ENCODE results near the gene OPRM1.

OPRM1 gene

GRCh38 chr6:154252678-154253077 is 213.6 kb downstream of the OPRM1 start:
- Histone ChIP-seq H3K4me2 (ENCODE audit: low read length) (no peak overlapping the region), H3K36me3 (ENCODE audit: control insufficient read depth, low read length) (no peaks in the 10 kb centered on the region), H3K4me3 (ENCODE audit: low read length) (no peak overlapping the region), H3K27me3 (ENCODE audit: control insufficient read depth, low read length) (no peaks in the 10 kb centered on the region), H3K27ac (ENCODE audit: low read depth, low read length) (no peak overlapping the region), H3K9me3 (ENCODE audit: control insufficient read depth, insufficient read depth, low read length) (no peaks in the 10 kb centered on the region), H3K79me2 (ENCODE audit: control insufficient read depth, low read length) (no peaks in the 10 kb centered on the region), H3K4me1 (ENCODE audit: control insufficient read depth, low read length) (peaks cover 25% of the 10 kb centered on the region), H3F3A (ENCODE audit: control insufficient read depth, insufficient read depth) (no peaks in the 10 kb centered on the region), H3K9me2 (replicated peaks; ENCODE audit: control insufficient read depth, low read length) (no peaks in the 10 kb centered on the region), H4K20me1 (ENCODE audit: control insufficient read depth, insufficient read depth, low read depth, low read length) (no peaks in the 10 kb centered on the region)
- TF ChIP-seq CTCF (IDR thresholded peaks at IDR 0.05; ENCODE audit: low read depth, low read length, poor library complexity, severe bottlenecking) (no peak), EZH2phosphoT487 (IDR thresholded peaks at IDR 0.05; ENCODE audit: borderline replicate concordance, low read length) (no peak)

DNA sequence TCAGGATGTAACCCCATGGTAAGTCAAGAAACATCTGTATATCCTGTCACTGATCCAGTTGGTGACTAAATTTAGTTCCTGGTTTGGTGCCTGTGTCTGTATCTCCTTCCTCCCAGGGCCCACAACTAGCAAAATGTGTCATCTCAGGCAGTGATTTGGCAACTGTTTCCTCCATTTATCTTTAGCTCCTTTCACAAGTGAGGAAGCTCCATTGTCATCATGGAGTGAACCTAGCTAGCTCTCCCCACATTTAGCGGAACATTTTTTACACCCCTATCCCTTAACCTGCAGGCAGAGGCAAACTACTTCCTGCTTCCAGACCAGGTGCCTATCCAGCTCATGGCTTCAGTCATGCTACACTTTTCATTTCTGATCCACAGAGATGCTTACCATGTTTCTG is 218.0 kb downstream of the OPRM1 start:
- no peaks in the 10 kb centered on the region for H3K9me2 ChIP-seq (replicated peaks; ENCODE audit: control insufficient read depth, low read length)
- no peaks in the 10 kb centered on the region for H3K79me2 ChIP-seq (ENCODE audit: control insufficient read depth, low read length)
- H3K4me1 ChIP-seq (ENCODE audit: control insufficient read depth, low read length) = peaks cover 28% of the 10 kb centered on the region
- no peak overlapping the region for H3K4me2 ChIP-seq (ENCODE audit: low read length)
- no peaks in the 10 kb centered on the region for H3F3A ChIP-seq (ENCODE audit: control insufficient read depth, insufficient read depth)
- H4K20me1 ChIP-seq (ENCODE audit: control insufficient read depth, insufficient read depth, low read depth, low read length) = no peaks in the 10 kb centered on the region
- TF ChIP-seq CTCF (IDR thresholded peaks at IDR 0.05; ENCODE audit: low read depth, low read length, poor library complexity, severe bottlenecking) (no peak), EZH2phosphoT487 (IDR thresholded peaks at IDR 0.05; ENCODE audit: borderline replicate concordance, low read length) (no peak)
- no peak overlapping the region for H3K4me3 ChIP-seq (ENCODE audit: low read length)
- H3K27ac ChIP-seq (ENCODE audit: low read depth, low read length) = no peak overlapping the region
- no peaks in the 10 kb centered on the region for H3K9me3 ChIP-seq (ENCODE audit: control insufficient read depth, insufficient read depth, low read length)
- H3K27me3 ChIP-seq (ENCODE audit: control insufficient read depth, low read length) = no peaks in the 10 kb centered on the region
- H3K36me3 ChIP-seq (ENCODE audit: control insufficient read depth, low read length) = no peaks in the 10 kb centered on the region

DNA sequence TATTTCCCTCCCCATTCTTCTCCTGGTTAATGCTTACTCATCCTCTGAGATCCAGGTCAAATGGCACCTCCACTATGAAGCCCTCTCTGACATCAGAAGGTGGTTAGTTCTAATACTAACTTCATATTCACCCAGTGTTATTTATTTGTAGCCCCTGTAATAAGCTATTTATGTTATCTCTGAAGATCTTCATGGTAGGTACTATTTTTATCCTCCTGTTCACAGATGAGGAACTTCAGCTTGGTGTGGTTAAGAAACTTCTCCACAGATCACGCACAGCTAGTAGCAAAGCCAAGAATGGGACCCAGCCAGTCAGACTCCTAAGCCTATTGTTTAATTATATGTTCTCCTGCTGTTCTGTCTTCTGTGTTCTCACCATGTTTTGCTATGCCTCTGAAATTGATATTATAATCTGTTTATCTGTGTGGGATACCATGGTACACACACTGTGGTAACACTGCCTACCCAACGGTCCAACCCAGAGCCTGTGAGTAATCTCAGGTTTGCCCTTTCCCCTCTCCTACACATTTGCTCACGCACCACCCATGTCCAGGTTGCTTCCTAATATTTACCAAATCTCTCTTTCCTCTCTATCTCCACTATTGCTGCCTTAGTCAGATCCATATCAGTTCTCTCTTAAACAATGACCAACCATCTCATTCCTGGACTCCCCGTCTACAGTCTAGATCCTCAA is 219.2 kb downstream of the OPRM1 start:
- Histone ChIP-seq H3F3A (ENCODE audit: control insufficient read depth, insufficient read depth) (no peaks in the 10 kb centered on the region), H3K9me3 (ENCODE audit: control insufficient read depth, insufficient read depth, low read length) (no peaks in the 10 kb centered on the region), H4K20me1 (ENCODE audit: control insufficient read depth, insufficient read depth, low read depth, low read length) (no peaks in the 10 kb centered on the region), H3K27me3 (ENCODE audit: control insufficient read depth, low read length) (no peaks in the 10 kb centered on the region), H3K79me2 (ENCODE audit: control insufficient read depth, low read length) (no peaks in the 10 kb centered on the region), H3K36me3 (ENCODE audit: control insufficient read depth, low read length) (no peaks in the 10 kb centered on the region), H3K4me2 (ENCODE audit: low read length) (peak overlapping the region; percentile 30), H3K9me2 (replicated peaks; ENCODE audit: control insufficient read depth, low read length) (no peaks in the 10 kb centered on the region), H3K4me3 (ENCODE audit: low read length) (no peak overlapping the region), H3K4me1 (ENCODE audit: control insufficient read depth, low read length) (peaks cover 31% of the 10 kb centered on the region), H3K27ac (ENCODE audit: low read depth, low read length) (no peak overlapping the region)
- TF ChIP-seq EZH2phosphoT487 (IDR thresholded peaks at IDR 0.05; ENCODE audit: borderline replicate concordance, low read length) = no peak
- TF ChIP-seq CTCF (IDR thresholded peaks at IDR 0.05; ENCODE audit: low read depth, low read length, poor library complexity, severe bottlenecking) = no peak
